IMR-90 (cell line): Measurements from ENCODE around the gene SNX33.

Experiments used
- BHLHE40 ChIP-seq: fragments of 150-350 bp; IDR thresholded peaks from 2 replicates; pipeline ENCODE4 v1.6.1; 2016; ENCODE audit warnings: mild to moderate bottlenecking, low read depth, low read length
- CEBPB ChIP-seq: IDR thresholded peaks from 2 replicates; pipeline ENCODE4 v1.6.1; 2012; ENCODE audit warnings: low read depth, low read length, improper control_type of control experiment
- CHD1 ChIP-seq: IDR thresholded peaks from 2 replicates; pipeline ENCODE4 v1.6.1; 2012; ENCODE audit warnings: low read depth, low read length, improper control_type of control experiment
- CTCF ChIP-seq: conservative IDR thresholded peaks from 2 replicates; pipeline ENCODE4 v1.5.1; 2012; ENCODE audit warnings: mild to moderate bottlenecking, low read depth, low read length, improper control_type of control experiment
- ELK1 ChIP-seq: fragments of 150-350 bp; IDR thresholded peaks from 2 replicates; pipeline ENCODE4 v1.6.1; 2016; ENCODE audit warnings: low read depth, mild to moderate bottlenecking, low read length, moderate library complexity, borderline replicate concordance
- MAFK ChIP-seq: IDR thresholded peaks from 2 replicates; pipeline ENCODE4 v1.6.1; 2012; ENCODE audit warnings: low read depth, low read length, improper control_type of control experiment
- NFE2L2 ChIP-seq: fragments of 150-350 bp; IDR thresholded peaks from 2 replicates; pipeline ENCODE4 v1.6.1; 2016; ENCODE audit warnings: low read depth, mild to moderate bottlenecking, low read length
- POLR2A ChIP-seq: IDR thresholded peaks from 2 replicates; pipeline ENCODE4 v1.6.1; 2012; ENCODE audit warnings: mild to moderate bottlenecking, low read depth, low read length
- RCOR1 ChIP-seq: IDR thresholded peaks from 2 replicates; pipeline ENCODE4 v1.6.1; 2012; ENCODE audit warnings: mild to moderate bottlenecking, low read length, improper control_type of control experiment; ENCODE audit not compliant: insufficient replicate concordance
- SMC3 ChIP-seq: fragments of 150-350 bp; IDR thresholded peaks from 2 replicates; pipeline ENCODE4 v1.6.1; 2016; ENCODE audit warnings: low read depth, mild to moderate bottlenecking, antibody characterized with exemption, low read length, moderate library complexity

- TF ChIP-seq CTCF (peak; percentile 38), CHD1 (no peak), BHLHE40 (no peak), RCOR1 (no peak), CEBPB (peak; percentile 67), ELK1 (no peak), MAFK (no peak), SMC3 (peak; percentile 23; the same call in 1 of the 2 replicates), POLR2A (no peak), NFE2L2 (no peak)
These were observed 26.8 kb upstream of the SNX33 start for GRCh38 chr15:75620841-75621391.
